Breast epithelium (tissue), 3 donors: Measurements from ENCODE around the gene SLC27A5.

ENCODE experiments used
- CTCF ChIP-seq, 3 donors: fragments of 450-650 bp; IDR thresholded peaks; one replicate each; pipeline ENCODE4 v1.5.1; 2016 to 2017; ENCODE audit warnings: antibody characterized with exemption in 3 of 3, mild to moderate bottlenecking in 3 of 3, moderate library complexity in 3 of 3
- POLR2A ChIP-seq: fragments of 450-650 bp; IDR thresholded peaks from one replicate; pipeline ENCODE4 v1.6.1; 2016; ENCODE audit warnings: antibody characterized with exemption, mild to moderate bottlenecking, moderate library complexity

- TF ChIP-seq CTCF (IDR thresholded peaks at IDR 0.05) (no peak), POLR2A (no peak)
Observed at GRCh38 chr19:58515259-58515658, 3.5 kb upstream of the SLC27A5 start.
